ENCODE results near the gene TBC1D5.

GRCh38 chr3:17580901-17581300, 161.5 kb downstream of the TBC1D5 start:
- TF ChIP-seq, protein P1, sequence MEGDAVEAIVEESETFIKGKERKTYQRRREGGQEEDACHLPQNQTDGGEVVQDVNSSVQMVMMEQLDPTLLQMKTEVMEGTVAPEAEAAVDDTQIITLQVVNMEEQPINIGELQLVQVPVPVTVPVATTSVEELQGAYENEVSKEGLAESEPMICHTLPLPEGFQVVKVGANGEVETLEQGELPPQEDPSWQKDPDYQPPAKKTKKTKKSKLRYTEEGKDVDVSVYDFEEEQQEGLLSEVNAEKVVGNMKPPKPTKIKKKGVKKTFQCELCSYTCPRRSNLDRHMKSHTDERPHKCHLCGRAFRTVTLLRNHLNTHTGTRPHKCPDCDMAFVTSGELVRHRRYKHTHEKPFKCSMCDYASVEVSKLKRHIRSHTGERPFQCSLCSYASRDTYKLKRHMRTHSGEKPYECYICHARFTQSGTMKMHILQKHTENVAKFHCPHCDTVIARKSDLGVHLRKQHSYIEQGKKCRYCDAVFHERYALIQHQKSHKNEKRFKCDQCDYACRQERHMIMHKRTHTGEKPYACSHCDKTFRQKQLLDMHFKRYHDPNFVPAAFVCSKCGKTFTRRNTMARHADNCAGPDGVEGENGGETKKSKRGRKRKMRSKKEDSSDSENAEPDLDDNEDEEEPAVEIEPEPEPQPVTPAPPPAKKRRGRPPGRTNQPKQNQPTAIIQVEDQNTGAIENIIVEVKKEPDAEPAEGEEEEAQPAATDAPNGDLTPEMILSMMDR (conservative IDR thresholded peaks at IDR 0.05 in 1 of 2, IDR thresholded peaks at IDR 0.05 in 1 of 2; ENCODE audit: extremely low read depth in 1 of 2, insufficient read depth in 1 of 2, low read depth in 1 of 2, low read length in 2 of 2) = no peak
- no peak for TF ChIP-seq EZH2 (IDR thresholded peaks at IDR 0.05; ENCODE audit: borderline replicate concordance, low read length)

Data from mammary epithelial cell (primary cell).